ENCODE measurements around the gene LENG9. TPM values are rescaled to one million over a fixed set of nuclear protein-coding genes. Genes with fewer than 3 reads are reported as not detected.

LENG9 gene
- total RNA-seq, 2 donors from 2014 or later: 2.5 to 3.5 TPM

GRCh38 chr19:54435551-54436016 is 28.0 kb downstream of the LENG9 start:
- peaks cover 14% of the 10 kb centered on the region for H3K36me3 ChIP-seq (ENCODE audit: control insufficient read depth, insufficient read depth, low read length)
- H3K9me3 ChIP-seq (ENCODE audit: control insufficient read depth, low read length): no peaks in the 10 kb centered on the region
- DNase-seq: peak; percentile 43
- no peaks in the 10 kb centered on the region for H3K27me3 ChIP-seq (ENCODE audit: control insufficient read depth, insufficient read depth, low read length, poor library complexity, severe bottlenecking)
- Mint-ChIP-seq H3K4me1 (peaks cover 6% of the 10 kb centered on the region), H3K27ac (no peak overlapping the region), H3K36me3 (ENCODE audit: low read depth) (peaks cover 9% of the 10 kb centered on the region), H3K4me3 (no peak overlapping the region), H3K9me3 (no peaks in the 10 kb centered on the region), H3K27me3 (ENCODE audit: insufficient read depth) (peaks cover 31% of the 10 kb centered on the region)
- H3K9ac ChIP-seq (ENCODE audit: extremely low read depth, low read length, poor library complexity, severe bottlenecking): no peak overlapping the region
- no peak overlapping the region for H3K4me3 ChIP-seq (ENCODE audit: low read length)
- no peak for TF ChIP-seq CTCF (conservative IDR thresholded peaks at IDR 0.05)
- 82 to 89% methylated on average over 4 to 14 of the region's 16 CpGs for WGBS, 2 experiments (ENCODE audit: insufficient coverage in 1 of 2, insufficient read length in 1 of 2)
- H3K27ac ChIP-seq (ENCODE audit: low read depth, low read length): peak overlapping the region; percentile 6
- H3K4me1 ChIP-seq (ENCODE audit: control insufficient read depth, insufficient read depth, low read length): peaks cover 4% of the 10 kb centered on the region

- Histone ChIP-seq H3K9ac (ENCODE audit: extremely low read depth, low read length, poor library complexity, severe bottlenecking) (no peak overlapping the region), H3K4me3 (ENCODE audit: low read length) (no peak overlapping the region), H3K9me3 (ENCODE audit: control insufficient read depth, low read length) (no peaks in the 10 kb centered on the region), H3K4me1 (ENCODE audit: control insufficient read depth, insufficient read depth, low read length) (peaks cover 4% of the 10 kb centered on the region), H3K36me3 (ENCODE audit: control insufficient read depth, insufficient read depth, low read length) (peaks cover 14% of the 10 kb centered on the region), H3K27ac (ENCODE audit: low read depth, low read length) (no peak overlapping the region), H3K27me3 (ENCODE audit: control insufficient read depth, insufficient read depth, low read length, poor library complexity, severe bottlenecking) (no peaks in the 10 kb centered on the region)
- no peaks in the 10 kb centered on the region for H3K9me3 Mint-ChIP-seq
- peaks cover 35% of the 10 kb centered on the region for H3K27me3 Mint-ChIP-seq (ENCODE audit: insufficient read depth)
- no peak for TF ChIP-seq CTCF (conservative IDR thresholded peaks at IDR 0.05)
- H3K36me3 Mint-ChIP-seq (ENCODE audit: low read depth): peaks cover 8% of the 10 kb centered on the region
- H3K4me1 Mint-ChIP-seq: peaks cover 8% of the 10 kb centered on the region
- DNase-seq: no peak
- 86 to 90% methylated on average over 8 to 11 of the region's 11 CpGs for WGBS, 2 experiments (ENCODE audit: insufficient coverage in 1 of 2, insufficient read length in 1 of 2)
- no peak overlapping the region for H3K27ac Mint-ChIP-seq
- no peak overlapping the region for H3K4me3 Mint-ChIP-seq
Measured at GRCh38 chr19:54434873-54435214, 28.7 kb downstream of the LENG9 start.

- peak overlapping the region; percentile 36 for H3K27ac ChIP-seq (ENCODE audit: low read depth, low read length)
- Mint-ChIP-seq H3K27ac (no peak overlapping the region), H3K27me3 (ENCODE audit: insufficient read depth) (peaks cover 40% of the 10 kb centered on the region), H3K4me1 (peaks cover 8% of the 10 kb centered on the region), H3K36me3 (ENCODE audit: low read depth) (peaks cover 6% of the 10 kb centered on the region), H3K9me3 (no peaks in the 10 kb centered on the region), H3K4me3 (no peak overlapping the region)
- peaks cover 4% of the 10 kb centered on the region for H3K4me1 ChIP-seq (ENCODE audit: control insufficient read depth, insufficient read depth, low read length)
- TF ChIP-seq CTCF (conservative IDR thresholded peaks at IDR 0.05): no peak
- H3K4me3 ChIP-seq (ENCODE audit: low read length): no peak overlapping the region
- DNase-seq: peak; percentile 39
- H3K36me3 ChIP-seq (ENCODE audit: control insufficient read depth, insufficient read depth, low read length): peaks cover 14% of the 10 kb centered on the region
- no peak overlapping the region for H3K9ac ChIP-seq (ENCODE audit: extremely low read depth, low read length, poor library complexity, severe bottlenecking)
- H3K27me3 ChIP-seq (ENCODE audit: control insufficient read depth, insufficient read depth, low read length, poor library complexity, severe bottlenecking): no peaks in the 10 kb centered on the region
- H3K9me3 ChIP-seq (ENCODE audit: control insufficient read depth, low read length): no peaks in the 10 kb centered on the region
- 92 to 93% methylated on average over 20 to 23 of the region's 23 CpGs for WGBS, 2 experiments (ENCODE audit: insufficient coverage in 1 of 2, insufficient read length in 1 of 2)
Measured at GRCh38 chr19:54434112-54434872, 29.3 kb downstream of the LENG9 start.
